Stomach (tissue), 4 donors: ENCODE data around the gene LYL1.
A peak's percentile ranks its signal among the peaks of the same experiment; 100 is the strongest.

Experiments
- EP300 ChIP-seq: sonication (generic); formaldehyde crosslinking; IDR thresholded peaks from one replicate; pipeline ENCODE4 v1.6.1; 2017; ENCODE audit warnings: antibody characterized with exemption
- POLR2AphosphoS5 ChIP-seq, 3 donors: sonication (generic); formaldehyde crosslinking; IDR thresholded peaks; one replicate each; pipeline ENCODE4 v1.6.1; 2016; ENCODE audit warnings: antibody characterized with exemption in 3 of 3
- TF ChIP-seq, protein P1 (sequence below), 7 experiments: fragments of 450-650 bp in 4 of 7; fragments of 200-600 bp in 3 of 7; sonication (generic) in 3 of 7; IDR thresholded peaks; one replicate each; pipeline ENCODE4 v1.5.1; 2016 to 2019; ENCODE audit warnings: antibody characterized with exemption in 7 of 7, control low read depth in 2 of 7, mild to moderate bottlenecking in 1 of 7

GRCh38 chr19:13093407-13094105 is 9.1 kb downstream of the LYL1 start:
- TF ChIP-seq EP300 (no peak), POLR2AphosphoS5 (IDR thresholded peaks at IDR 0.05) (peak in 1 of 3 donors; percentile 53)
- TF ChIP-seq, protein P1, sequence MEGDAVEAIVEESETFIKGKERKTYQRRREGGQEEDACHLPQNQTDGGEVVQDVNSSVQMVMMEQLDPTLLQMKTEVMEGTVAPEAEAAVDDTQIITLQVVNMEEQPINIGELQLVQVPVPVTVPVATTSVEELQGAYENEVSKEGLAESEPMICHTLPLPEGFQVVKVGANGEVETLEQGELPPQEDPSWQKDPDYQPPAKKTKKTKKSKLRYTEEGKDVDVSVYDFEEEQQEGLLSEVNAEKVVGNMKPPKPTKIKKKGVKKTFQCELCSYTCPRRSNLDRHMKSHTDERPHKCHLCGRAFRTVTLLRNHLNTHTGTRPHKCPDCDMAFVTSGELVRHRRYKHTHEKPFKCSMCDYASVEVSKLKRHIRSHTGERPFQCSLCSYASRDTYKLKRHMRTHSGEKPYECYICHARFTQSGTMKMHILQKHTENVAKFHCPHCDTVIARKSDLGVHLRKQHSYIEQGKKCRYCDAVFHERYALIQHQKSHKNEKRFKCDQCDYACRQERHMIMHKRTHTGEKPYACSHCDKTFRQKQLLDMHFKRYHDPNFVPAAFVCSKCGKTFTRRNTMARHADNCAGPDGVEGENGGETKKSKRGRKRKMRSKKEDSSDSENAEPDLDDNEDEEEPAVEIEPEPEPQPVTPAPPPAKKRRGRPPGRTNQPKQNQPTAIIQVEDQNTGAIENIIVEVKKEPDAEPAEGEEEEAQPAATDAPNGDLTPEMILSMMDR (IDR thresholded peaks at IDR 0.05) = peak in 6 of 7 experiments; percentile 14 to 99 (median 95)
